ENCODE measurements around the gene PPM1N.

- TF ChIP-seq POLR2A (IDR thresholded peaks at IDR 0.05) (no peak), CTCF (IDR thresholded peaks at IDR 0.05) (no peak), POLR2AphosphoS5 (IDR thresholded peaks at IDR 0.05) (no peak)
Observed at GRCh38 chr19:45488708-45489107, 9.5 kb upstream of the PPM1N start.
